NCI-H82 treated with DMSO at 0.1 percent for 48 hours (cell line): ENCODE data around the gene ANKRD13D.
A peak's percentile ranks its signal among the peaks of the same experiment; 100 is the strongest.

Source experiments
- DNase-seq: peaks from one replicate; lab custom pipeline; 2025; ENCODE audit not compliant: unreplicated experiment; lab: John Stamatoyannopoulos, UW

The ANKRD13D gene

DNA sequence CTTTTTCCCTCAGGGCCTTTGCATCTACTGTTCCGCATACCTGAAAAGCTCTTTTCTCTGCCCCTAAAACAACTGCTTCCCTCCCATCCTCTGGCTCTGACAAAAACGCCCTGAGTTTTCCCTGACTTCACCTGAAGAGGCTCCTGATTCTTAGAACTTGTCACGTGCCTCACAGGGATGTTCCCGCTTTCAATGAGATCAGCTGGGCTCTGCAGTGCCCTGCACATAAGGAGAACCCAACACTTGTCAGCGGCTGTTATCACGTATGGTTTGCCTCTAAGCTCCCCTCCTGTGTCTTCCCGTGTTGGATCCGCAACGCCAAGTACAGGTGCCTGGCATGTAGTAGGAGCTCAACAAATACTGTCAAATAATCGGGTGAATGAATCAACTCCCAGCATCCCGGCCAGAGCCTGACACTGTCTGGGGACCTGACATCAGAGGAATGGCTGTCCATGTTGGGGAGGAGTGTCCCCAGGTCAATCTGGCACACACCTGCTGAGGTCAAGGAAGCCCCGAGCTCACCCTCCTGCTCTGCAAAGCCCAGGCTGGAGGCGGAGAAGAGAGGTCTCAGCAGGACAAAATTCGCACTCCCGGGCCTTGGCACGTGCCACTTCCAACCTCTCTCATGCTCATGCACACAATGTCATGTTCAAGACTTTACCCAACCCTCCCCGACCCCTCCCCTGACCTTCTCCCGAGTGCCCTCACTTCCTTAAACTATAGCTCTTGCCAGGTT, 27.0 kb upstream of the ANKRD13D start:
- no peak for DNase-seq

DNA sequence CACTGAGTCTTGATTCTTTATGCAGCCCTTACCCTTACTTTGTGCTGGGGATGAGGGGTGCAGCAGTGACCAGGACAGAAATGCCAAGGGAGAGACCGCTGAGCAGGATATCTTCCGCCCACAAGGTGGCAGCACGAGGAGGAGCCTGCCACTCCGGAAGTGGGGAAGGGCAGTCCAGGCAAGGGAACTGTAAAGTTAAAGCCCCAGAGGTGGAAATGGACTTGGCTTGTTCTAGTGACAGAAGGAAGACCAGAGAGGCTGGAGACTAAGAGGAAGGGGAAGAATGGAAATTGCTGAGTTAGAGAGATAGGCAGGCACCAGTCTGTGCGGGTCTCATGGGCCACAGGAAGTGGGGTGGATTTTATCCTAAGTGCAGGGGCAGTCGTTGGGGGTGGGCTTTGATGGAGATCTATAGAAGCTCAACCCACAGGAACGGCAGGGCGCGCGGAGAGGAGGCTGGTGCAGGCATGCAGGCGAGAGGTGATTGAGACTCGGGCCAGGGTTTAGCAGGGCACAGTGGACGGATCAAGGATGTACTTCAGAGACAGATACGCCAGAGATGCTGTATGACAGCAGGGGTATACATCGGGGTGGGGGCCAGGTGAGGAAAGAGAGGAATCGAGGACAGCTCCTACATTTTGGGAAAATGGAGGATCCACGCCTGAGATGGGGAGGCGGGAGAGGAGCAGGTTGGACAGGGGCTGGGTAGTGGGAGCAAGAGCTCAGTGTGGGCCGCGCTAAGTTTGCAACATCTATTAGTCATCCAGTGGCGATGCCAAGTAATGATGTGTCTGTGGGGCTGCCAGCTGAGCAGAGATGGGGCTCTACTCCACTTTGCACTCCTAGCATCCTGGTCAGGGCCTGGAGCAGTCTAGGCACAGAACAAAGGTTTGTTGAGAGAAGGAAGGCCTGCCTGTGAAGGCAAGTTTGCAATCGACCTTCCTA, 26.1 kb upstream of the ANKRD13D start:
- DNase-seq = peak; percentile 45

GRCh38 chr11:67264260-67264659, 24.8 kb upstream of the ANKRD13D start:
- DNase-seq = no peak

GRCh38 chr11:67264877-67265632, 24.0 kb upstream of the ANKRD13D start:
- DNase-seq = no peak

DNA sequence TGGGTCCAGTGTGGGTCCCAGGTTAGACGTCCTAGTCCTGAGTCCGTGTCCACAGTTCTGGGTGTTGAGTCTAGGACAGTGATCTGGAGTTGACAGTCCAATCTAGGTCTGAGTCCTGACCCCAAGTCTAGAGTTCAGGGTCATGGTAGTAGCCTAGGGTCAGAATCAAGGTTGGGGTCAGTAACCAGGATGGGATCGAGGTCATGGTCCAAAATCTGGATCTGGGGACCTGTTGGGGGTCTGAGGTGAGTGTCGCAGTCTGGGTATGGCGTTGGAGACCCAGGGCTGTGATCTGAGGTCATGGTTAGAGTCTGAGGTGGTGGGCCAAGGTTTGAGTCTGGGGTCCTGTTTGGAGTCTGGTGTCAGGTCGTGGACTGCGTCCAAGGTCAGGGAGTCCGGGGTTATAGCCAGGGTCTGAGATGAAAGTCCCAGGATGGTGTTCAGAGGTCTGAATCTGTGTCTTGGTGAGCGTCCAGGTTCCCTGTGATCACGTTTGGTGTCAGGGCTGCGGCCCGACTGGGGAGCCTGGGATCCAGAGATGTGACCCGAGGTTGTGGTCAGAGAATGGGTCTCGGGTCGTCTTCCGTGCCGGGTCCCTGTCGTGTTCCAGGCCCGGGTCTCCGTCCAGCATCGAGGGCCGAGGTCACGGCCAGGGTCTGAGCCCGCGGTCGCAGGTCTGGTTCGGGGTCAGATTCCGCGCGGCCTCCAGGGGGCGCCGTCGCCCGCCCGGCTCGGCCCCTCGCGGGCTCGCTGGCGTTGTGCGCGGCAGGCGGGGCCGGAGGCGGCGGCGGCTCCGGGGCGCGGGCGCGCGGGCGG, 23.3 kb upstream of the ANKRD13D start:
- no peak for DNase-seq

GRCh38 chr11:67266449-67267187, 22.5 kb upstream of the ANKRD13D start, which contains the start of gene GRK2:
Gene GRK2, plus strand, starts transcription at chr11:67266473. Its CDS starts 227 bp downstream, at chr11:67266700.
- no peak for DNase-seq

- DNase-seq = no peak
Measured at GRCh38 chr11:67267188-67268080, 21.7 kb upstream of the ANKRD13D start.

- no peak for DNase-seq
Measured at GRCh38 chr11:67268081-67268961, 20.8 kb upstream of the ANKRD13D start.

DNA sequence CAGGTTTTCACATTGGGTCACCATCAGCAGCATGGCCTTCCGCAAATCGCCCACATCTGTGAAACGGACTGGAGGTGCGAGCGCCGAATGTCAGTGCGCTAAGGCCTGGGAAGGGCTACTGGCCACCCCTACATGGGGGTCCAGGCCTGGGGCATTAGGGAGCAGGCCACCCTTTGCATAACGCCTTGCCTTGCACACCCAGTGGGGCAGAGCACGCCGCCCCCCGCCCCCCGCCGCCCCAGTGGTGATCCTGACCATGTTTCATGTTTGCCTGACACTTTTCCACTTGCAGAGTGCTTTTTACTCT, 20.2 kb upstream of the ANKRD13D start:
- DNase-seq = no peak

DNA sequence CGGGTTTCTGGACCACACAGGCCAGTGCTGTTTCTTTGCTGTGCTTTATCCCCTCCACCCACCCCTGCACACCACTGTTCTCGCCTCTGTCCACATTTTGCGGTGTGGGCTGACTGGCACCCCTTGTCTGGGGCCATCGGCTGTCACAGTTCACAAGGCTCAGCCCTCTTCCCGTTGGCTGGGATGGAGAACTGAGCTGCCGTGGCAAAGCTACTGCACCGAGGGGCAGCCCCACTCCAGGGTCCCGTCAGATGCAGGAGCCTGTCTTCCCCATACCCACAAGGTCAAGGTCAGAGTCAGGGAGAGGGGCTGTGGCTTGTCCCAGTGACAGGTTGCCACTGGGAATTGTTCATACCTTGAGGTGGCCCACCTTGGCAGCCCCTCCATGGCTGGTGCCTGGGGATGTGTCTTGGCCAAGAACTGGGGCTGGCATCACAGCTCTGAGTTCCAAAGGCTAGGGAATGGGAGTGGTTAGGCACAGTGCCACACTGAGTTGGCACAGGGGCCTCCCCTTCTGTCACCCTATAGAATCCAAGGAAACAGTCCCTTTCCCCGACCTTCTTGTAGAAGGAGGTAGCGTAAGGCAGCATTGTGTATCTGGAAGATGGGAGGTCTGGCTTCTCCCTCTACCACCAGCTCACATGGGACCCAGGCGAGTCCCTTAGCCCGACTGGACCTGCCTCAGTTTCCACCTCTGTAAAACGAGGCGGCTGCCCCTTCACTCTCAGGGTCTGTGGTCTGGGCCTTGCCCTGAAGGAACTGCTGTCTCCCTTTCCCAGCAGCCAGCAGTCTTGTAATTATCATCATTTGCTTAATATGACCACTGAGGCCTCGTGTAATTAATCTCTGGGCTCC, 19.5 kb upstream of the ANKRD13D start:
- DNase-seq = no peak

DNA sequence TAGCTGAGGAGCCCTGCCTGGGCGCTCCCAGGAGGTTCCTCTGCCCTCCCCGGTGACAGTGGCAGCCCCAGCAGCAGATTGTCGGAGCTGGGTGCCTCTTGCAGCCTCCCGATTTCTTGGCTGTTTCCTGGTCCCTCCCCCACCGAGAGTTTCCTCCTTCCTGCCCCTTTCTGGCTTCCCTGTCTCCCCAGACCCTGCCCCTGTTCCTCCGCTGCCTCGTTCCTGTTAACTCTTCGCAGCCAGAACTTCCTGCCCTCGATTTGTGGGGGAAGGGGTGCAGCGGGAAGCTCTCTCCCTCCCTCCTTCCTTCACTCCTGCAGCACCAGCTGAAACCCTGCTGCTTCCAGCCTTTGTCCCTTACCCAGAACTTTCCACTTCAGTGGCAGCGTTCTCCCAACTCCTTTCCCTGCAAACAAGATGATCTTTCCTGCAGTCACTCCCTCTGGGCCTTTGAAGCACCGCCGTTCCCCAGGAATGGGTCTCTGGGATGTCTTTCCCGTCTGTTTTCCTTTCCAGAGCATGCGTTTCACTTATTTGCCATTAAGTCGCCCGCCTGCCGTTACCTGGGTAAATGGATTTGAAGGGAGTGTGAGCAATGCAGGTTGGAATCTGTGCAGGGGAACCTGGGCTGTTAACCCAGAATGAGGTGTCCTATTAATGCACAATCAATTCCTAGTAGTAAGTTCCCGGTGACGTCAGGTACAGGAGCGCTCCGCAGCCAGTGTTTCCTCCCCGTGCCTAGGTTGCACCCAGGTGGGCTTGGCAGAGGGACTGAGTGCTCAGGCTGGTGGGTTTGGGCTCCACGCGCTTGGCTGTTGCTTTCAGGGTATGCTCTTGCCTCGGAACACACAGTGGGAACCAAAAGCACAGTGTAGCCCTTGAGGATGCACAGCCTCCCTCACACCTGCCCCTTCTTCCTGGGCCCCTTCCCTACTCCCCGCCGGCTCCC, 18.6 kb upstream of the ANKRD13D start:
- DNase-seq = no peak

DNA sequence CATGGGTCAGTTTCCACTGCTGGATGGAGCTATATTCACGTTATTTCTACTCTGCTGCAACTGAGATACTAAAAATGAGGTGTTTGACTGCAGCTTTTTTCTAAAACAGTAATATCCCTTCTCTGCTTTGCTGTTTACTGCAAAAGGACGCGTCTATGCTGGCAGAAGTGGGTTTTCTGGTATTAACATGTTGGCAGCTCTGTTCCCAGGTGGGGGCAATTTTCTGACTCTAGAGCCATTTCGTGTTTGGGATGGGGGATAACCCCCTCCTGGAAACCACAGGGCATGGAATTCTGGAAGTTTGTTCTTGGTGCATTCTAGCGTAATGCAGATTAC, 17.9 kb upstream of the ANKRD13D start:
- no peak for DNase-seq

DNA sequence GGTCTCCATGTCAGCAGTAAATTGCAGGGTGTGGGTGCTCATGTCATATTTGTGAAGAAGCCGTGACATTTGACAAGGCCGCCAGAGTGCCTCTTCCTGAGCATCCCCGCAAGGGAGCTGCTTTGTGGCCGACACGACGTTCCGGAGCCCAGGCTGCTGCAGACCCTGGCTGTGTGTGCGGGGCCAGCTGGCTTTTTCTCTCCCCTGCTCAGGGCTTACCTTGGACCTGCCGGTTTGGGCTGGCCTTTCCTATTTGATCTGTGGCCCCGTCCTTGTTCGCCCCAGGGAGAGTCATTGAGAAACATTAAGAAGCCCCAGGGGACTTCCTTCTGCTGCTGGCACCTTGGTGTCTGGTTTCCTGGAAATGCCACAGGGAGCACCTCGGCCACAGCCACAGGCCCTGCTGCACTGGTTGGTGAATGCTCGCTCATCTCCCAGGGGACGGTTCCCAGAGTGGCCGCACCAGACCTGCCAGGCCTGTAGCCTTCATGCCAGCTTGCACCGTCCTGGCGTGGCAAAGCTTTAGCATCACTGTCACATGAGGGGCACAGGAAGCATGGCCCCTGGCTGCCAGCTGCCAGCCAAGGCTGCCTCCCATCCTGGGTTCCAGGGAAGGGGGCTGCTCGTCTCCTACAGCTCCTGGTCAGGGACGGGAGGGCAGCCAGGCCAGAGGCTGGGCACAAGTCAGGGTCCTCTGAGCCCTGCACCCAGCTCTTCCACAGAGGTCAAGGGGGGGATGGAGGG, 17.4 kb upstream of the ANKRD13D start:
- no peak for DNase-seq

DNA sequence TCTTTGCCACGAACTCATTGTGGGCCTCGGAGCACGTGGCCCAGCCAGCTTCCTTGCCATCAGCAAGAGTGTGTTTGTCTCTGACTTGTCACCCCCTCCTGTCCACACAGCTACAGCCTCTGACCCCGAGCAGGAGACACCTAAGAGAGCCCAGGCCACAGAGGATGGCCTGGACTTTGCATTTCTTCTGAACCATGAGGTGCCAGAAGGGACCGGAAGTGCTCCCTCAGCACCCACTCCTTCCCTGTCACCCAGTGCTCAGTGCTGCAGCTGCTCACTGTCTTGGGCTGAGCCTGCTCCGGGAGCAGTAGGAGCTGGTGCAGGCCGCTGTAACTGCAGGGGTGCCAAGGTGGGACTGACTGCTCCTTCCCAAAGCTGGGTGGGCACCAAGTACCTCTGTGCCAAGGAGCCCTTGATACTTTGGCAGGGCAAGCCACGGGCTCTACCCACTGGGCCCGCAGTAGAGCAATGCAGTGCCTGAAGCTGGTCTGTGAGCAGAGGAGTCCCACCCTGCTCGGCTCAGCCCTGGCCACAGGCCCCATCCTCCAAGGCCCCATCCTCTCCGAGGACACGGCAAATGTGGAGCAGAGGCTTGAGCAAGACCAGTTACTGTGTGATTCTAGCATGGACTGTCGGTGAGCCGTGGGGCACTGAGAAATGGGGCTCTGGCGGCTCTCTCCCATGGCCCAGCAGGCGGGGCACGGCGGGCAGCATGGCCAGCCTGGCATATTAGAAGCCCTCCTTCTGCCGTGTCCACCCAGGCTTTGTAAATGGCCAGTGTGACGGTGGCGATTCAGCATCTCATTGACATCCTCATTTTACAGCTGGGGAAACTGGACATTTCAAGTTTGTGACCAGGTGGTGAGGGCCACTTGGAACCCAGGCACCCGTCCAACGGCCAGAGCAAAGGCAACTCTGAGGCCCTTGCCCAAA, 16.5 kb upstream of the ANKRD13D start:
- DNase-seq = no peak
